GM23338 (cell line): Measurements from ENCODE around the gene VENTX.

ENCODE experiments used
- CREB1 ChIP-seq: fragments of 250-450 bp; sonication (Bioruptor Pico); IDR thresholded peaks from 2 replicates; pipeline ENCODE4 v1.5.0; 2020; ENCODE audit warnings: low read depth, mild to moderate bottlenecking, moderate library complexity
- ETS1 ChIP-seq: IDR thresholded peaks from 2 replicates; pipeline ENCODE4 v1.6.1; 2016; ENCODE audit warnings: antibody characterized with exemption
- EZH2 ChIP-seq: fragments of 200-600 bp; sonication (generic); IDR thresholded peaks from one replicate; pipeline ENCODE4 v1.8.0; 2017; ENCODE audit warnings: antibody characterized with exemption, mild to moderate bottlenecking, low read depth; ENCODE audit not compliant: unreplicated experiment
- EZH2phosphoT487 ChIP-seq: fragments of 200-600 bp; sonication (generic); IDR thresholded peaks from one replicate; pipeline ENCODE4 v1.8.1; 2018; ENCODE audit warnings: antibody characterized with exemption; ENCODE audit not compliant: unreplicated experiment
- NANOG ChIP-seq: IDR thresholded peaks from 2 replicates; pipeline ENCODE4 v1.6.1; 2016; ENCODE audit warnings: antibody characterized with exemption, borderline replicate concordance
- POLR2AphosphoS5 ChIP-seq: IDR thresholded peaks from 2 replicates; pipeline ENCODE4 v1.6.1; 2016; ENCODE audit warnings: antibody characterized with exemption, low read depth
- STAT1 ChIP-seq: IDR thresholded peaks from one replicate; pipeline ENCODE4 v1.6.1; 2016; ENCODE audit warnings: antibody characterized with exemption; ENCODE audit not compliant: unreplicated experiment
- TF ChIP-seq, protein P1 (sequence below), 2 experiments: fragments of 200-600 bp in 1 of 2; sonication (generic) in 1 of 2; conservative IDR thresholded peaks; 2 replicates each; pipeline versions ENCODE4 v1.5.1 to v1.6.1; 2016 to 2017; ENCODE audit warnings: antibody characterized with exemption in 2 of 2, low read depth in 2 of 2, mild to moderate bottlenecking in 2 of 2, moderate library complexity in 1 of 2
- TF ChIP-seq, protein P2 (sequence below): IDR thresholded peaks from one replicate; pipeline ENCODE4 v1.6.1; 2018; ENCODE audit warnings: antibody characterized with exemption; ENCODE audit not compliant: unreplicated experiment
- TF ChIP-seq, protein P3 (sequence below): fragments of 250-450 bp; sonication (Bioruptor Pico); IDR thresholded peaks from 2 replicates; pipeline ENCODE4 v1.5.0; 2020; ENCODE audit warnings: mild to moderate bottlenecking, moderate library complexity

DNA sequence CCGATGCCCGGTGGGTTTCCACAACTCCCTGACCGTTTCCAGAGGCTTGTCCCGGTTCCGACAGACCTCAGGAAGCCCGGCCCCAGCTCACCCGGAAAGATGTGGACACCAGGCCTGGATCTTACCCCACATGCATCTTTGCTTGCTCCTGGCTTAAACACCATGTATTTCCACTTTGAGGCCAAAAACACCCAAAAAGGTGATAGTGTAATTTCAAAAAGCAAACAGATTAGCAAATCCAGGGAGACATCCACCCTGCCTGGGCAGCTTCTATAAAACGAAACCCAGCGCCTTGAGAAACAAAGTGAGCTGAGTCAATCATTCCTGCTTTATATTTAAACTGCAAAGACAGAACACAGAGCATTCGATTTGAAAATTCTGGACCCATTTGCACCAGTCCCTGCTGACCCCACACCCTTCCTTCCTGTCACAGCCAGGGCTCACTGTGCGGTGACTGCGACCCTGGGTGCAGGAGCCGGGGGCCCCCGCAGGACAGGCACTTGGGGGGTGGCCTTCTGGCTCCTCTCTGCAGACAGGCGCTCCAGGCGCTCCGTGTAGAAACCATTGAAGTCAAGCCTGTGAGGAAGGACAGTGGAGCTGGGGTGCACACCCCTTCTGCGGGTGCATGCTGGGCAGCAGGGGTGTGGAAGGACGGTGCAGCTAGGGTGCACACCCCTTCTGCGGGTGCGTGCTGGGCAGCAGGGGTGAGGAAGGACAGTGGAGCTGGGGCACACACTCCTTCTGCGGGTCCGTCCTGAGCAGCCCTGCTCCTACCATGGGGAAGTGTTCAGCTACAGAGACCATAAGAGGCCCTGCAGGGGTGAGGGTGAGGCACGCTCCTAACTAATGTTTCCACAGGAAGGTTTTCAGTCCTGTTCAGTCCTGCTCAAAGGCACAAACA is 41.9 kb downstream of the VENTX start:
- TF ChIP-seq, protein P1, sequence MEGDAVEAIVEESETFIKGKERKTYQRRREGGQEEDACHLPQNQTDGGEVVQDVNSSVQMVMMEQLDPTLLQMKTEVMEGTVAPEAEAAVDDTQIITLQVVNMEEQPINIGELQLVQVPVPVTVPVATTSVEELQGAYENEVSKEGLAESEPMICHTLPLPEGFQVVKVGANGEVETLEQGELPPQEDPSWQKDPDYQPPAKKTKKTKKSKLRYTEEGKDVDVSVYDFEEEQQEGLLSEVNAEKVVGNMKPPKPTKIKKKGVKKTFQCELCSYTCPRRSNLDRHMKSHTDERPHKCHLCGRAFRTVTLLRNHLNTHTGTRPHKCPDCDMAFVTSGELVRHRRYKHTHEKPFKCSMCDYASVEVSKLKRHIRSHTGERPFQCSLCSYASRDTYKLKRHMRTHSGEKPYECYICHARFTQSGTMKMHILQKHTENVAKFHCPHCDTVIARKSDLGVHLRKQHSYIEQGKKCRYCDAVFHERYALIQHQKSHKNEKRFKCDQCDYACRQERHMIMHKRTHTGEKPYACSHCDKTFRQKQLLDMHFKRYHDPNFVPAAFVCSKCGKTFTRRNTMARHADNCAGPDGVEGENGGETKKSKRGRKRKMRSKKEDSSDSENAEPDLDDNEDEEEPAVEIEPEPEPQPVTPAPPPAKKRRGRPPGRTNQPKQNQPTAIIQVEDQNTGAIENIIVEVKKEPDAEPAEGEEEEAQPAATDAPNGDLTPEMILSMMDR (conservative IDR thresholded peaks at IDR 0.05; ENCODE audit: low read depth in 2 of 2): no peak
- TF ChIP-seq ETS1 (no peak), POLR2AphosphoS5 (no peak), NANOG (no peak), CREB1 (CRISPR knock-in tag) (no peak), STAT1 (no peak), EZH2 (no peak), EZH2phosphoT487 (no peak)
- TF ChIP-seq, protein P2, sequence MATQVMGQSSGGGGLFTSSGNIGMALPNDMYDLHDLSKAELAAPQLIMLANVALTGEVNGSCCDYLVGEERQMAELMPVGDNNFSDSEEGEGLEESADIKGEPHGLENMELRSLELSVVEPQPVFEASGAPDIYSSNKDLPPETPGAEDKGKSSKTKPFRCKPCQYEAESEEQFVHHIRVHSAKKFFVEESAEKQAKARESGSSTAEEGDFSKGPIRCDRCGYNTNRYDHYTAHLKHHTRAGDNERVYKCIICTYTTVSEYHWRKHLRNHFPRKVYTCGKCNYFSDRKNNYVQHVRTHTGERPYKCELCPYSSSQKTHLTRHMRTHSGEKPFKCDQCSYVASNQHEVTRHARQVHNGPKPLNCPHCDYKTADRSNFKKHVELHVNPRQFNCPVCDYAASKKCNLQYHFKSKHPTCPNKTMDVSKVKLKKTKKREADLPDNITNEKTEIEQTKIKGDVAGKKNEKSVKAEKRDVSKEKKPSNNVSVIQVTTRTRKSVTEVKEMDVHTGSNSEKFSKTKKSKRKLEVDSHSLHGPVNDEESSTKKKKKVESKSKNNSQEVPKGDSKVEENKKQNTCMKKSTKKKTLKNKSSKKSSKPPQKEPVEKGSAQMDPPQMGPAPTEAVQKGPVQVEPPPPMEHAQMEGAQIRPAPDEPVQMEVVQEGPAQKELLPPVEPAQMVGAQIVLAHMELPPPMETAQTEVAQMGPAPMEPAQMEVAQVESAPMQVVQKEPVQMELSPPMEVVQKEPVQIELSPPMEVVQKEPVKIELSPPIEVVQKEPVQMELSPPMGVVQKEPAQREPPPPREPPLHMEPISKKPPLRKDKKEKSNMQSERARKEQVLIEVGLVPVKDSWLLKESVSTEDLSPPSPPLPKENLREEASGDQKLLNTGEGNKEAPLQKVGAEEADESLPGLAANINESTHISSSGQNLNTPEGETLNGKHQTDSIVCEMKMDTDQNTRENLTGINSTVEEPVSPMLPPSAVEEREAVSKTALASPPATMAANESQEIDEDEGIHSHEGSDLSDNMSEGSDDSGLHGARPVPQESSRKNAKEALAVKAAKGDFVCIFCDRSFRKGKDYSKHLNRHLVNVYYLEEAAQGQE: no peak
- TF ChIP-seq, protein P3, sequence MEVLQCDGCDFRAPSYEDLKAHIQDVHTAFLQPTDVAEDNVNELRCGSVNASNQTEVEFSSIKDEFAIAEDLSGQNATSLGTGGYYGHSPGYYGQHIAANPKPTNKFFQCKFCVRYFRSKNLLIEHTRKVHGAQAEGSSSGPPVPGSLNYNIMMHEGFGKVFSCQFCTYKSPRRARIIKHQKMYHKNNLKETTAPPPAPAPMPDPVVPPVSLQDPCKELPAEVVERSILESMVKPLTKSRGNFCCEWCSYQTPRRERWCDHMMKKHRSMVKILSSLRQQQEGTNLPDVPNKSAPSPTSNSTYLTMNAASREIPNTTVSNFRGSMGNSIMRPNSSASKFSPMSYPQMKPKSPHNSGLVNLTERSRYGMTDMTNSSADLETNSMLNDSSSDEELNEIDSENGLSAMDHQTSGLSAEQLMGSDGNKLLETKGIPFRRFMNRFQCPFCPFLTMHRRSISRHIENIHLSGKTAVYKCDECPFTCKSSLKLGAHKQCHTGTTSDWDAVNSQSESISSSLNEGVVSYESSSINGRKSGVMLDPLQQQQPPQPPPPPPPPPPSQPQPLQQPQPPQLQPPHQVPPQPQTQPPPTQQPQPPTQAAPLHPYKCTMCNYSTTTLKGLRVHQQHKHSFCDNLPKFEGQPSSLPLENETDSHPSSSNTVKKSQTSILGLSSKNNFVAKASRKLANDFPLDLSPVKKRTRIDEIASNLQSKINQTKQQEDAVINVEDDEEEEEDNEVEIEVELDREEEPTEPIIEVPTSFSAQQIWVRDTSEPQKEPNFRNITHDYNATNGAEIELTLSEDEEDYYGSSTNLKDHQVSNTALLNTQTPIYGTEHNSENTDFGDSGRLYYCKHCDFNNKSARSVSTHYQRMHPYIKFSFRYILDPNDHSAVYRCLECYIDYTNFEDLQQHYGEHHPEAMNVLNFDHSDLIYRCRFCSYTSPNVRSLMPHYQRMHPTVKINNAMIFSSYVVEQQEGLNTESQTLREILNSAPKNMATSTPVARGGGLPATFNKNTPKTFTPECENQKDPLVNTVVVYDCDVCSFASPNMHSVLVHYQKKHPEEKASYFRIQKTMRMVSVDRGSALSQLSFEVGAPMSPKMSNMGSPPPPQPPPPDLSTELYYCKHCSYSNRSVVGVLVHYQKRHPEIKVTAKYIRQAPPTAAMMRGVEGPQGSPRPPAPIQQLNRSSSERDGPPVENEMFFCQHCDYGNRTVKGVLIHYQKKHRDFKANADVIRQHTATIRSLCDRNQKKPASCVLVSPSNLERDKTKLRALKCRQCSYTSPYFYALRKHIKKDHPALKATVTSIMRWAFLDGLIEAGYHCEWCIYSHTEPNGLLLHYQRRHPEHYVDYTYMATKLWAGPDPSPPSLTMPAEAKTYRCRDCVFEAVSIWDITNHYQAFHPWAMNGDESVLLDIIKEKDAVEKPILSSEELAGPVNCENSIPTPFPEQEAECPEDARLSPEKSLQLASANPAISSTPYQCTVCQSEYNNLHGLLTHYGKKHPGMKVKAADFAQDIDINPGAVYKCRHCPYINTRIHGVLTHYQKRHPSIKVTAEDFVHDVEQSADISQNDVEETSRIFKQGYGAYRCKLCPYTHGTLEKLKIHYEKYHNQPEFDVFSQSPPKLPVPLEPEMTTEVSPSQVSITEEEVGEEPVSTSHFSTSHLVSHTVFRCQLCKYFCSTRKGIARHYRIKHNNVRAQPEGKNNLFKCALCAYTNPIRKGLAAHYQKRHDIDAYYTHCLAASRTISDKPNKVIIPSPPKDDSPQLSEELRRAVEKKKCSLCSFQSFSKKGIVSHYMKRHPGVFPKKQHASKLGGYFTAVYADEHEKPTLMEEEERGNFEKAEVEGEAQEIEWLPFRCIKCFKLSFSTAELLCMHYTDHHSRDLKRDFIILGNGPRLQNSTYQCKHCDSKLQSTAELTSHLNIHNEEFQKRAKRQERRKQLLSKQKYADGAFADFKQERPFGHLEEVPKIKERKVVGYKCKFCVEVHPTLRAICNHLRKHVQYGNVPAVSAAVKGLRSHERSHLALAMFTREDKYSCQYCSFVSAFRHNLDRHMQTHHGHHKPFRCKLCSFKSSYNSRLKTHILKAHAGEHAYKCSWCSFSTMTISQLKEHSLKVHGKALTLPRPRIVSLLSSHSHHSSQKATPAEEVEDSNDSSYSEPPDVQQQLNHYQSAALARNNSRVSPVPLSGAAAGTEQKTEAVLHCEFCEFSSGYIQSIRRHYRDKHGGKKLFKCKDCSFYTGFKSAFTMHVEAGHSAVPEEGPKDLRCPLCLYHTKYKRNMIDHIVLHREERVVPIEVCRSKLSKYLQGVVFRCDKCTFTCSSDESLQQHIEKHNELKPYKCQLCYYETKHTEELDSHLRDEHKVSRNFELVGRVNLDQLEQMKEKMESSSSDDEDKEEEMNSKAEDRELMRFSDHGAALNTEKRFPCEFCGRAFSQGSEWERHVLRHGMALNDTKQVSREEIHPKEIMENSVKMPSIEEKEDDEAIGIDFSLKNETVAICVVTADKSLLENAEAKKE (CRISPR knock-in tag): no peak
